Nephron progenitor cell (in vitro differentiated cells): Measurements from ENCODE around the gene MTG1.
"Not testable (repeated sequence)": the region's sequence is repeated elsewhere in the genome, so short reads cannot be mapped to it uniquely, and the experiment has no call there.

Source experiments
- DNase-seq: peaks from one replicate; pipeline ENCODE4 v3.0.0; 2021
- H3K27ac Mint-ChIP-seq: 2 replicates; pipeline ENCODE4 v1.8.0; 2021; ENCODE audit warnings: mild to moderate bottlenecking, moderate library complexity, mixed read lengths
- H3K27me3 Mint-ChIP-seq: 2 replicates; pipeline ENCODE4 v1.8.0; 2021; ENCODE audit warnings: mild to moderate bottlenecking, low read depth, mixed read lengths; ENCODE audit not compliant: poor library complexity
- H3K36me3 Mint-ChIP-seq: 2 replicates; pipeline ENCODE4 v1.8.0; 2021; ENCODE audit warnings: low read depth, mixed read lengths
- H3K4me1 Mint-ChIP-seq: 2 replicates; pipeline ENCODE4 v1.8.0; 2021; ENCODE audit warnings: mixed read lengths
- H3K4me3 Mint-ChIP-seq: 2 replicates; pipeline ENCODE4 v1.8.0; 2021; ENCODE audit warnings: mild to moderate bottlenecking, moderate library complexity, mixed read lengths
- H3K9me3 Mint-ChIP-seq: 2 replicates; pipeline ENCODE4 v1.8.0; 2021; ENCODE audit warnings: mild to moderate bottlenecking, moderate library complexity, mixed read lengths
- CTCF ChIP-seq: fragments of 200-600 bp; sonication (generic); IDR thresholded peaks from 2 replicates; pipeline ENCODE4 v1.5.0; 2021; ENCODE audit warnings: antibody characterized with exemption

The MTG1 gene

GRCh38 chr10:133467286-133467911 lies 73.4 kb downstream of the MTG1 start:
- no peaks in the 10 kb centered on the region for H3K4me1 Mint-ChIP-seq
- H3K4me3 Mint-ChIP-seq = no peak overlapping the region
- H3K27ac Mint-ChIP-seq = no peak overlapping the region
- H3K36me3 Mint-ChIP-seq = peaks cover 23% of the 10 kb centered on the region
- peaks cover 81% of the 10 kb centered on the region for H3K9me3 Mint-ChIP-seq
- no peak for DNase-seq
- H3K27me3 Mint-ChIP-seq = peaks cover 7% of the 10 kb centered on the region
- no peak for TF ChIP-seq CTCF

GRCh38 chr10:133469205-133469604 lies 75.2 kb downstream of the MTG1 start:
- H3K27me3 Mint-ChIP-seq, DNase-seq, H3K27ac Mint-ChIP-seq, H3K4me3 Mint-ChIP-seq, H3K4me1 Mint-ChIP-seq: not testable (repeated sequence)
- H3K9me3 Mint-ChIP-seq = peaks cover 81% of the 10 kb centered on the region
- peaks cover 23% of the 10 kb centered on the region for H3K36me3 Mint-ChIP-seq

- no peak for DNase-seq
- H3K27me3 Mint-ChIP-seq = peaks cover 7% of the 10 kb centered on the region
- H3K36me3 Mint-ChIP-seq = peaks cover 19% of the 10 kb centered on the region
- no peak overlapping the region for H3K27ac Mint-ChIP-seq
- no peaks in the 10 kb centered on the region for H3K4me1 Mint-ChIP-seq
- peaks cover 88% of the 10 kb centered on the region for H3K9me3 Mint-ChIP-seq
- no peak for TF ChIP-seq CTCF
- H3K4me3 Mint-ChIP-seq = no peak overlapping the region
Observed at GRCh38 chr10:133471300-133472109, 77.5 kb downstream of the MTG1 start.
